HepG2 (cell line): ENCODE data around the gene ALG8. TPM values are rescaled to one million over a fixed set of nuclear protein-coding genes. Genes with fewer than 3 reads are reported as not detected.

Experiments
- ATAC-seq: fragments of 200-7000 bp; cut with Tn5 transposase; 3 replicates; pipeline ENCODE4 v1.9.1; 2020; ENCODE audit warnings: mild to moderate bottlenecking, moderate library complexity
- BruUV-seq: library from RNA; stranded (reverse); fragments of 400-500 nt; replicated peaks from 2 replicates; lab custom pipeline; 2021; lab: Mats Ljungman, UMichigan
- CTCF ChIA-PET: fragments of 300-600 bp; formaldehyde crosslinking; extraction: SDS; loops from one replicate; lab custom pipeline; 2021; ENCODE audit warnings: low total read pairs, inconsistent platforms, low intra/inter-chr PET ratio; lab: Yijun Ruan, JAX
- POLR2A ChIA-PET: fragments of 350-600 bp; sonication (Branson Sonifier 250); formaldehyde crosslinking; loops from one replicate; lab custom pipeline; 2020; ENCODE audit warnings: antibody characterized with exemption, inconsistent platforms; lab: Yijun Ruan, JAX
- DNase-seq: peaks from one replicate; pipeline ENCODE4 v3.0.0-alpha.2; 2015; ENCODE audit warnings: low spot score
- FAIRE-seq: peaks from 3 replicates; lab custom pipeline; 2011; peaks lifted over from hg19 to GRCh38; lab: Jason Lieb, UNC
- H2AFZ ChIP-seq: one replicate; pipeline ENCODE4 v1.6.1; 2011; ENCODE audit warnings: low read length, inconsistent platforms
- H3K27ac ChIP-seq: fragments of 300-600 bp; 3 replicates; pipeline ENCODE4 v1.8.0; 2011; ENCODE audit warnings: mixed run types, mild to moderate bottlenecking, mixed read lengths, low read length, inconsistent platforms; ENCODE audit not compliant: insufficient read depth; ENCODE audit errors: extremely low read length
- H3K27me3 ChIP-seq, 2 experiments: fragments of 200-600 bp in 1 of 2; 2 replicates in 1 of 2; 3 replicates in 1 of 2; pipeline versions ENCODE4 v1.6.0 to v1.8.0; 2011; ENCODE audit warnings: low read length in 2 of 2, mild to moderate bottlenecking in 2 of 2, moderate library complexity in 2 of 2, inconsistent platforms in 1 of 2; ENCODE audit not compliant: insufficient read depth in 2 of 2, control insufficient read depth in 1 of 2
- H3K36me3 ChIP-seq, 2 experiments: fragments of 200-600 bp in 1 of 2; replicated peaks in 1 of 2; 2 replicates in 1 of 2; 3 replicates in 1 of 2; pipeline versions ENCODE4 v1.5.1 to v1.8.0; 2011; ENCODE audit warnings: low read length in 2 of 2, inconsistent platforms in 1 of 2; ENCODE audit not compliant: insufficient read depth in 2 of 2, control insufficient read depth in 1 of 2
- H3K4me1 ChIP-seq: 2 replicates; pipeline ENCODE4 v1.5.1; 2012; ENCODE audit warnings: low read length, inconsistent platforms; ENCODE audit not compliant: insufficient read depth
- H3K4me2 ChIP-seq: 2 replicates; pipeline ENCODE4 v1.6.0; 2011; ENCODE audit warnings: low read depth, low read length, inconsistent platforms
- H3K4me3 ChIP-seq, 3 experiments: fragments of 200-600 bp in 1 of 3; sonication (generic), shearing (Covaris generic) in 1 of 3; replicated peaks in 1 of 3; 2 replicates each; pipeline ENCODE4 v1.5.1; 2011 to 2016; ENCODE audit warnings: low read length in 3 of 3, inconsistent platforms in 2 of 3, low read depth in 2 of 3, mild to moderate bottlenecking in 2 of 3, control low read depth in 1 of 3, mixed read lengths in 1 of 3; ENCODE audit not compliant: insufficient read depth in 1 of 3
- H3K79me2 ChIP-seq: one replicate; pipeline ENCODE4 v1.6.1; 2011; ENCODE audit warnings: low read length, inconsistent platforms; ENCODE audit not compliant: insufficient read depth
- H3K9ac ChIP-seq: 2 replicates; pipeline ENCODE4 v1.6.0; 2011; ENCODE audit warnings: mild to moderate bottlenecking, low read depth, low read length, inconsistent platforms; ENCODE audit not compliant: insufficient read depth
- H3K9me3 ChIP-seq: 2 replicates; pipeline ENCODE4 v1.5.1; 2012; ENCODE audit warnings: mild to moderate bottlenecking, low read length
- H4K20me1 ChIP-seq: 2 replicates; pipeline ENCODE4 v1.6.0; 2011; ENCODE audit warnings: inconsistent platforms, mild to moderate bottlenecking, low read length, moderate library complexity; ENCODE audit not compliant: insufficient read depth
- CHD2 ChIP-seq: IDR thresholded peaks from 2 replicates; pipeline ENCODE4 v1.6.1; 2011; ENCODE audit warnings: low read depth, low read length, improper control_type of control experiment
- HOXA9 ChIP-seq: sonication (generic); formaldehyde crosslinking; IDR thresholded peaks from 2 replicates; pipeline ENCODE4 v1.8.1; 2022; ENCODE audit warnings: missing genetic modification reagents, mild to moderate bottlenecking, moderate library complexity, borderline replicate concordance
- KLF13 ChIP-seq: sonication (generic); formaldehyde crosslinking; IDR thresholded peaks from 2 replicates; pipeline ENCODE4 v1.4.0; 2020; ENCODE audit warnings: mild to moderate bottlenecking, missing genetic modification reagents
- SAP130 ChIP-seq: IDR thresholded peaks from 2 replicates; pipeline ENCODE4 v1.6.1; 2016; ENCODE audit warnings: low read depth
- SATB2 ChIP-seq: sonication (generic); formaldehyde crosslinking; IDR thresholded peaks from 2 replicates; pipeline ENCODE4 v1.5.0; 2020; ENCODE audit warnings: missing genetic modification reagents
- ZBTB10 ChIP-seq: sonication (generic); formaldehyde crosslinking; IDR thresholded peaks from 2 replicates; pipeline ENCODE4 v1.4.0; 2020; ENCODE audit warnings: missing genetic modification reagents, borderline replicate concordance
- ZC3H13 ChIP-seq: sonication (generic); formaldehyde crosslinking; IDR thresholded peaks from 2 replicates; pipeline ENCODE4 v1.8.1; 2023; ENCODE audit warnings: mild to moderate bottlenecking, missing genetic modification reagents, moderate library complexity
- ZNF567 ChIP-seq: sonication (generic); formaldehyde crosslinking; IDR thresholded peaks from 2 replicates; pipeline ENCODE4 v1.8.1; 2023; ENCODE audit warnings: mild to moderate bottlenecking, missing genetic modification reagents, borderline replicate concordance
- ZSCAN5A ChIP-seq: sonication (generic); formaldehyde crosslinking; IDR thresholded peaks from 2 replicates; pipeline ENCODE4 v1.8.0; 2022; ENCODE audit warnings: mild to moderate bottlenecking, missing genetic modification reagents, borderline replicate concordance
- WGBS: methylation state at CpG from one replicate; pipeline ENCODE4 v1.1.6; 2017; ENCODE audit warnings: low lambda C conversion rate; 5-methylcytosine and 5-hydroxymethylcytosine counted together
- in situ Hi-C: cut with HindIII; loops from 2 replicates; pipeline ENCODE4 v1.10.0; 2017; ENCODE audit warnings: low pct_unique_long_range_greater_than_20kb; ENCODE audit not compliant: extremely low pct_ligation_motif_present
- intact Hi-C: fragments of 100-400 bp; cut with micrococcal nuclease; formaldehyde crosslinking; loops from one replicate; pipeline ENCODE4 v1.10.0; 2022; ENCODE audit not compliant: unreplicated experiment
- polyA plus RNA-seq, 8 experiments: library from polyadenylated mRNA; depleted of rRNA in 3 of 8; stranded (reverse) in 7 of 8; unstranded in 1 of 8; fragments of >200 nt; fragmentation: Illumina TruSeq in 4 of 8; extraction: Trizol in 4 of 8; gene quantifications; 2 replicates each; pipeline versions ENCODE4 v1.2.1 to v1.2.3, GENCODE V29; 2011 to 2016; ENCODE audit warnings: low read depth in 4 of 8, missing spikeins in 1 of 8, mixed read lengths in 1 of 8; ENCODE audit not compliant: insufficient read depth in 1 of 8
- total RNA-seq, 5 experiments: library from RNA; depleted of rRNA; stranded (reverse); fragments of >200 nt; fragmentation: Illumina TruSeq; extraction: Trizol; gene quantifications; 2 replicates each; pipeline ENCODE4 v1.2.3, GENCODE V29; 2016; ENCODE audit warnings: low read depth in 1 of 5
- TF ChIP-seq, protein P1 (sequence below): sonication (generic); formaldehyde crosslinking; IDR thresholded peaks from 2 replicates; pipeline ENCODE4 v1.5.0; 2020; ENCODE audit warnings: mild to moderate bottlenecking, missing genetic modification reagents
- TF ChIP-seq, protein P2 (sequence below): sonication (generic); formaldehyde crosslinking; conservative IDR thresholded peaks from 2 replicates; pipeline ENCODE4 v1.4.0; 2020; ENCODE audit warnings: mild to moderate bottlenecking, missing genetic modification reagents, moderate library complexity

ALG8 gene
- total and polyA plus RNA-seq, 2 of the 13 experiments (the other 11 are each of a cell fraction or from before 2014, with no cell fraction given) = 75.8 to 88.0 TPM

DNA sequence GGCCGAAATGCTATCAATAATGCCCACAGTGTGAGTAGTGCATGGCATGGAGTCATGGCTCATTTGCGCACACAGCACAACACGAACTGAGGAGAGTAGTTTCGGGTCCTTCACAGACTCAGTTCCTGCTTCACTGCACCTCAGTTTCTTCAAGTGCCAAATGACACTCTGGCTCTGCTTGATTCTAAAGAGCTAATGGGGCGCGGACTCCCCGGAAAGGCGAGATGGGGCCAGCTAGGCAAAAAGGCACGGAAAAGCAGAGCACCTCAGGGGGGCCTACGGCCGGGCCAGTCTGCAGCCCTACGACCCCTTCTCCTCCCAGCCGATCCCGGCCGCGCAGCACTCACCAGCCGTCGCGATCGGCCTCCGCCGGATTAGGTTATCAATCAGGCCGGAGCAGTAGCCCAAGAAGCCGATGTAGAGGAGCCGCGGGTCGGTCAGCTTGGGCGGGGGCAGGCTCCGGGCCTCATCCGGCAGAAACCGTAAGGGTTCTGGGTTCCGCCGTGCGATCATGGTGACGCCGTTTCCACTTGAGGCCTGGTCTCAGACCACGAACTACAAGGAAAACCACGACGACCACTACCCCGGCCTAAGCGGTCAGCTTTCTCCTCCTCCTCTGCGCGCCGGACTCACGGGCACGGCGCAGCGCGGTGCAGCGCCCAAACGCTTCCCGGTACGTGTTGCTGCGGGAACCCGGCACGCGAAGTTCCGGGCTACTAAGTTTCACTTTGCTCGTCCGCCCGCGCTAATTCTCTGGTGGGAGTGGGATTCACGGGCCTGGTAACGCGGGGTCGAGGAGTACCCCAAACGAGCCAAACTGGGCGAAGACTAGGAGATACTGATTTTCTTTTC is 60.0 kb downstream of the ALG8 start, which contains the start of gene NDUFC2:
Gene NDUFC2, minus strand, starts transcription at position 631 of the 852 bp plus-strand sequence. Its CDS starts 118 bp downstream, at position 513.
- no peaks in the 10 kb centered on the region for H3K9me3 ChIP-seq
- H3K4me2 ChIP-seq = peak within 1 kb of the TSS; percentile 84
- intact Hi-C loops = loop anchor here (2.0 to 5.0 kb wide), 2 partner anchors 59 to 108 kb away; partner anchors contain the start of genes ALG8, KCTD21 and USP35
- DNase-seq = peak; percentile 58
- no peaks in the 10 kb centered on the region; a peak in 1 of 5 replicates for H3K27me3 ChIP-seq
- H4K20me1 ChIP-seq = peaks cover 27% of the 10 kb centered on the region
- H3K4me3 ChIP-seq = peak within 1 kb of the TSS; percentile 86 to 96 (median 88)
- H2AFZ ChIP-seq = peak within 1 kb of the TSS; percentile 18
- peak; percentile 50 for FAIRE-seq
- ChIA-PET POLR2A (interaction anchor here (1.0 to 5.0 kb wide), 13 partner anchors 7 to 495 kb away, joined by 4 to 37 read pairs (median 9); partner anchors contain the start of genes ALG8, INTS4, KCTD21 and NARS2), CTCF (no interaction called here)
- TSS peak; percentile 81 for BruUV-seq
- H3K9ac ChIP-seq = peak within 1 kb of the TSS; percentile 96
- H3K79me2 ChIP-seq = peaks cover 57% of the 10 kb centered on the region
- peaks cover 0 to 17% of the 10 kb centered on the region in 2 experiments; a peak in 3 of 5 replicates for H3K36me3 ChIP-seq
- peak within 1 kb of the TSS; percentile 87 for H3K27ac ChIP-seq
- peak; percentile 90 for ATAC-seq
- H3K4me1 ChIP-seq = peaks cover 55% of the 10 kb centered on the region
- under 1% methylated on average over 20 of the region's 68 CpGs for WGBS
- in situ Hi-C loops = no loop called here
- peak; percentile 74; the same call in 1 of the 2 replicates for TF ChIP-seq ZC3H13 (CRISPR knock-in tag)
- TF ChIP-seq KLF13 (CRISPR knock-in tag) = no peak
- TF ChIP-seq HOXA9 = no peak
- TF ChIP-seq, protein P1, sequence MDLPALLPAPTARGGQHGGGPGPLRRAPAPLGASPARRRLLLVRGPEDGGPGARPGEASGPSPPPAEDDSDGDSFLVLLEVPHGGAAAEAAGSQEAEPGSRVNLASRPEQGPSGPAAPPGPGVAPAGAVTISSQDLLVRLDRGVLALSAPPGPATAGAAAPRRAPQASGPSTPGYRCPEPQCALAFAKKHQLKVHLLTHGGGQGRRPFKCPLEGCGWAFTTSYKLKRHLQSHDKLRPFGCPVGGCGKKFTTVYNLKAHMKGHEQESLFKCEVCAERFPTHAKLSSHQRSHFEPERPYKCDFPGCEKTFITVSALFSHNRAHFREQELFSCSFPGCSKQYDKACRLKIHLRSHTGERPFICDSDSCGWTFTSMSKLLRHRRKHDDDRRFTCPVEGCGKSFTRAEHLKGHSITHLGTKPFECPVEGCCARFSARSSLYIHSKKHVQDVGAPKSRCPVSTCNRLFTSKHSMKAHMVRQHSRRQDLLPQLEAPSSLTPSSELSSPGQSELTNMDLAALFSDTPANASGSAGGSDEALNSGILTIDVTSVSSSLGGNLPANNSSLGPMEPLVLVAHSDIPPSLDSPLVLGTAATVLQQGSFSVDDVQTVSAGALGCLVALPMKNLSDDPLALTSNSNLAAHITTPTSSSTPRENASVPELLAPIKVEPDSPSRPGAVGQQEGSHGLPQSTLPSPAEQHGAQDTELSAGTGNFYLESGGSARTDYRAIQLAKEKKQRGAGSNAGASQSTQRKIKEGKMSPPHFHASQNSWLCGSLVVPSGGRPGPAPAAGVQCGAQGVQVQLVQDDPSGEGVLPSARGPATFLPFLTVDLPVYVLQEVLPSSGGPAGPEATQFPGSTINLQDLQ (CRISPR knock-in tag) = peak; percentile 98
- TF ChIP-seq SATB2 (CRISPR knock-in tag) = 0 out of 2 replicates have a peak, but pooled peaks have one; percentile 64
- TF ChIP-seq SAP130 (CRISPR knock-in tag) = peak; percentile 90
- no peak; the same call in 1 of the 2 replicates for TF ChIP-seq ZBTB10
- no peak for TF ChIP-seq ZNF567 (CRISPR knock-in tag)
- TF ChIP-seq, protein P2, sequence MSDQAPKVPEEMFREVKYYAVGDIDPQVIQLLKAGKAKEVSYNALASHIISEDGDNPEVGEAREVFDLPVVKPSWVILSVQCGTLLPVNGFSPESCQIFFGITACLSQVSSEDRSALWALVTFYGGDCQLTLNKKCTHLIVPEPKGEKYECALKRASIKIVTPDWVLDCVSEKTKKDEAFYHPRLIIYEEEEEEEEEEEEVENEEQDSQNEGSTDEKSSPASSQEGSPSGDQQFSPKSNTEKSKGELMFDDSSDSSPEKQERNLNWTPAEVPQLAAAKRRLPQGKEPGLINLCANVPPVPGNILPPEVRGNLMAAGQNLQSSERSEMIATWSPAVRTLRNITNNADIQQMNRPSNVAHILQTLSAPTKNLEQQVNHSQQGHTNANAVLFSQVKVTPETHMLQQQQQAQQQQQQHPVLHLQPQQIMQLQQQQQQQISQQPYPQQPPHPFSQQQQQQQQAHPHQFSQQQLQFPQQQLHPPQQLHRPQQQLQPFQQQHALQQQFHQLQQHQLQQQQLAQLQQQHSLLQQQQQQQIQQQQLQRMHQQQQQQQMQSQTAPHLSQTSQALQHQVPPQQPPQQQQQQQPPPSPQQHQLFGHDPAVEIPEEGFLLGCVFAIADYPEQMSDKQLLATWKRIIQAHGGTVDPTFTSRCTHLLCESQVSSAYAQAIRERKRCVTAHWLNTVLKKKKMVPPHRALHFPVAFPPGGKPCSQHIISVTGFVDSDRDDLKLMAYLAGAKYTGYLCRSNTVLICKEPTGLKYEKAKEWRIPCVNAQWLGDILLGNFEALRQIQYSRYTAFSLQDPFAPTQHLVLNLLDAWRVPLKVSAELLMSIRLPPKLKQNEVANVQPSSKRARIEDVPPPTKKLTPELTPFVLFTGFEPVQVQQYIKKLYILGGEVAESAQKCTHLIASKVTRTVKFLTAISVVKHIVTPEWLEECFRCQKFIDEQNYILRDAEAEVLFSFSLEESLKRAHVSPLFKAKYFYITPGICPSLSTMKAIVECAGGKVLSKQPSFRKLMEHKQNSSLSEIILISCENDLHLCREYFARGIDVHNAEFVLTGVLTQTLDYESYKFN (CRISPR knock-in tag) = peak; percentile 66
- TF ChIP-seq ZSCAN5A (CRISPR knock-in tag) = peak; percentile 64; the same call in 1 of the 2 replicates
- TF ChIP-seq CHD2 = no peak
